SW 1271 (cell line): ENCODE data around the gene MRGPRX2.

Experiments
- DNase-seq, 2 experiments: peaks; one replicate each; lab custom pipeline; 2025; lab: John Stamatoyannopoulos, UW

Gene MRGPRX2

GRCh38 chr11:19075636-19076035, 15.1 kb upstream of the MRGPRX2 start:
- no peak for DNase-seq

DNA sequence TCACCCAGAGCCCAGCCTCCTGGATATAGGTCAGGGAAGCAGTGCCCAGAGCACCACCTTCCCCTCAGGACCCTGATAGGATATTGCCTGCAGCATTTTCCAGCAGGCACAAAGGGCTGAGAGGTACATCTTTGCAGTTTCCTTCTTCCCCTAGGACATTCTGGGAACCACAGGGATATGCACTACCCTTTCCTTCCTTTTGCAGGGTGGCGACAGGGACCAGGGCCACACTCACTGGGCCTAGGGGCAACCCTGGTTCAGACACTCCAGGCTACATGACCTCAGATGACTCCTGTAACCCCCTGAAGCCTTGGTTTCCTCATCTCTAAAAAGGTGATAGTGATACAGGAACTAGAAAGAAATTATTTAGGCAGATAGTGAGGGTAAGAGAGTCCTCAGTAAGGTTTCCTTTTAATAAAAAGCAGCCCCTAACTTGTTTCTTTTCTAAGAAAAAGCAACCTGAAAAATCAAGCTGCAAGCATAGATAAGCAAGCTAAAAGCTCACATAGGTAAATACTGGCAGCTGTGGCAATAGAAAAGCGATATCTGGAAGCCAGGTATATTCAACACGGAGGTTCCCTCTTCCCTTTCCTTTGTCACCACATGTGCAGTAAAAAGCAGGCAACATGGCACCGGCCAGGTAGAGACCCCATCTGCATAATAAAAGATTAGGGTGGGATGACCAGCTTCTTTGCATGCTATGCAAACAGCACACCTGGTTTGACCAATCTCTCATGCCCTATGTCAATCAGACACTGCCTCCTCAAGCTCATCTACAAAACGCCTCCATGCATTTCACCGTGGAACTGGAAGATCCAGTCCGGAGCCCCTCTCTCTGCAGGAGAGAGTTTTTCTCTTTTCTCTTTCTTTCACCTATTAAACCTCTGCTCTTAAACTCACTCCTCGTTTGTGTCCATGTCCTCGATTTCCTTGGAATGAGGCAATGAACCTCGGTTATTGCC, 13.2 kb upstream of the MRGPRX2 start:
- no peak for DNase-seq

- no peak for DNase-seq
These were observed 11.9 kb upstream of the MRGPRX2 start for GRCh38 chr11:19072464-19072863.

DNA sequence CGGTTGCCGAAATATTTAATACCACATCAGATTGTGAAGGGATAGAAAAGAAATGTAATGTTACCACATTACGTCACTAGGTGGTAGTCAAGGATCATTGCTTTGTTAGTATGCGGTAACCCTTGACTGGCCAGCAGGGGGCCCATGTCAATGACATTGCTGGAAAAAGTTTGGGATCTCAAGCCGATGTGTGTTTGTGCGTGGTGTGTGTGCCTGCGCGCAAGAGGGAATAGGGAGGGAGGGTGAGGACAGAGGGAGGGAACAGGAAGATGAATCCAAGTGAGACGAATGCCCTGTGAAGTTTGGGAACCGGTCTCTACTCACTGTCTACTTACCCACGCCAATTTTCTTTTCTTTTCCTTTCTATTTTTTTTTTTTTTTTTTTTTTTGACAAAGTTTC, 10.7 kb upstream of the MRGPRX2 start:
- DNase-seq, result peak; percentile 39 to 85

- no peak for DNase-seq
These were observed 684 bp downstream of the MRGPRX2 start for GRCh38 chr11:19059833-19060232.

DNA sequence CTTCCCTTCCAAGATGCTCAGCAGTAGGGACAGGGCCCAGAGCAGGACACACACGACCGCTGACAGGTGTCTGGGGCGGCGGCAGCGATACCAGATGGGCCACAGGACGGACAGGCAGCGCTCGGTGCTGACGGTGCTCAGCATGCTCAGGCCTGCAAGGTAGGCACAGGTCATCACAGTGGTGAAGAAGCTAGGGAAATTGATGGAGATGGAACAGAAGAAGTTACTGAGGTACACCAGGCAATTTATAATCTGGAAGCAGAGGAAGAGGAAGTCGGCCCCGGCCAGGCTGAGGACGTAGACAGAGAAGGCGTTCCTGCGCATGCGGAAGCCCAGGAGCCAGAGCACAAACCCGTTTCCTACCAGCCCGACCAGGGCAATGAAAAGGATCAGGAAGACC, 4.6 kb downstream of the MRGPRX2 start:
- DNase-seq, result no peak

GRCh38 chr11:19055016-19055415, 5.5 kb downstream of the MRGPRX2 start:
- DNase-seq, result no peak

GRCh38 chr11:19053909-19054308, 6.6 kb downstream of the MRGPRX2 start:
- DNase-seq, result no peak

DNA sequence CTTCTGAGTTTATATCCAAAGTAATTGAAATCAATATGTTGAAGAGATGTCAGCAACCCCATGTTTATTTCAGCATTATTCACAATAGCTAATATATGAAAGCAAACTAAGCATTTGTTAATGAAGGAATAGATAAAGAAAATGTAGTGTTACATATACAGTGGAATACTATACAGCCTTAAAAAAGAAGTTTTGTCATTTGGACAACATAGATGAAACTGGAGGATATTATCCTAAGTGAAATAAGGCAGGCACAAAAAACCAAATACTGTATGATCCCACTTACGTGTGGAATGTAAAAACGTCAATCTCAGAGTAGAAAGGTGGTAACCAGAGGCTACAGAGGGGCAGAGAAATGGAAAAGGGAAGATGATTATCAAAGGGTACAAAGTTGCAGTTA, 10.2 kb downstream of the MRGPRX2 start:
- no peak for DNase-seq

DNA sequence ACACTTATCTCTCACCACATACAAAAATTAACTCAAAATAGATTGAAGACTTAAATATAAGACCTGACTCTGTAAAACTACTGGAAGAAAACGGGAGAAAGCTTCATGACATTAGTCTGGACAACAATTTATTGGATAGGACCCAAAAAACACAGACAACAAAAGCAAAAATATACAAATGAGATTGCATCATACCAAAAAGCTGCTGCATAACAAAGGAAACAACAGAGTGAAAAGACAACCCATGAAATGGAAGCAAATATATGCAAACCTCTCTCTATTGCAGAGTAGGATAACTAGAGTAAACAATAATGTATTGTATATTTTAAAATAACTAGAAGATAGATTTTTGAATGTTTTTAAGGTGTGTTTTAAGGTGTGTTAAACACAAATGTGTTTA, 11.2 kb downstream of the MRGPRX2 start:
- no peak for DNase-seq

DNA sequence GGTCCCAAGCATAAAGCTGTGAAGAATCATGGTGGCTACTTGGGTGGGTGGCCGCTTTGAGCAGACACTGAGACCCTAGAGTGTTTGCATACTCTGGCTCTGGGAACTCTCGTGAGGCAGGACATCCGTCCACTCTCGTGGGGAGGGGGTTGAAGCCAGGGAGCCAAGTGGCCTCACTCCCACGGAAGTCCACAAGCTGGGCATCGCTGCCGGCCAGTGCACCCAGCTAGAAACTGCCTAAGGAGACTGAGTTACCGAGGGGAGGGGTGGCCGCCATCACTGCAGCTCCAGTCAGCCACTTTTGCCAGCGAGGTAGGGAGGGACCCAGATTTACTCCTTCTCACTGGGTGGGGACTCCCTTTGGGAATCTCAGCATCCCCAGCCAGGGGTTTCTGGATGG, 20.5 kb downstream of the MRGPRX2 start:
- no peak for DNase-seq

GRCh38 chr11:19039409-19039808, 21.1 kb downstream of the MRGPRX2 start:
- DNase-seq, result no peak

DNA sequence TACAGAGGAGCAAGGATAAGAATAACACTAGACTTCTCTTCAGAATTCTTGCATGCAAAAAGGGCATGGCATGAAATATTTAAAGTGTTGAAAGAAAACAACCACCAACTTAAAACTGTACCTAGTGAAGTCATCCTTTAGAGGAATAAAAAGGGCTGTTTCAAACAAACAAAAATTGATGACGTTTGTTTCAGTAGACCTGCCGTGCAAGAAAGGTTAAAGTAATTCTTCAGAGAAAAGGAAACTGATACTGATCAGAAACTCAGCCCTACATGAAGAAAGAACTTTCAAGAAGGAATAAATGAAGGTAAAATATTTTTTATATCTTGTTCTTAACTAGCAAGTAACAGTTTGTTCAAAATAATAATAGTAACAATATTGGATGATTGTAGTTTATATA, 27.5 kb downstream of the MRGPRX2 start:
- DNase-seq, result no peak

- no peak for DNase-seq
These were observed 32.5 kb downstream of the MRGPRX2 start for GRCh38 chr11:19027829-19028595.

DNA sequence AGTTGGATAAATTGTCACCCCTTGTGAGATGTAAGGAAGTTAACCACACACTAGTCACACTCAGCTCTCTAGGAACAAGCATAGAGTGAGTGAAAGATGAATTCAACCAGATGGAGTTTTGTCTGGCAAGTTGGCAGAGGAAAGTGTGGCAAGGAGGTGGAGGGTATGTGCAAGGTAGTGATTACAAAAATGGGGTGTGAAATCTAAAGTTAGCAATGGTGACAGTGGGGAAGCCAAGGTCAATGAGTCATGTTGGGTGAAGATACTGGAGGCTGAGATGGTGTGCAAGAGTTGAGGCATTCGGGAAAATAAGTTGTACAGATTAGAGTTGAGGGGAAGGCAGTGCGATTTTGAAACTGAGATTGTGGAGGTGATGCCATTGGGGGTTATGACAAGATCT, 33.7 kb downstream of the MRGPRX2 start:
- no peak for DNase-seq

- no peak for DNase-seq
These were observed 34.8 kb downstream of the MRGPRX2 start for GRCh38 chr11:19025481-19026406.

- DNase-seq, result no peak
These were observed 39.7 kb downstream of the MRGPRX2 start for GRCh38 chr11:19020831-19021230.

- no peak for DNase-seq
These were observed 41.6 kb downstream of the MRGPRX2 start for GRCh38 chr11:19018901-19019300.

- DNase-seq, result no peak
These were observed 47.2 kb downstream of the MRGPRX2 start for GRCh38 chr11:19013181-19013857.

GRCh38 chr11:19012636-19013035, 47.9 kb downstream of the MRGPRX2 start:
- DNase-seq, result no peak
